HT-29 (cell line): ENCODE measurements around the gene CELSR3. TPM values are rescaled to one million over a fixed set of nuclear protein-coding genes. Genes with fewer than 3 reads are reported as not detected.
A peak's percentile ranks its signal among the peaks of the same experiment; 100 is the strongest.

ENCODE experiments used
- DNase-seq: peaks from one replicate; pipeline ENCODE4 v3.0.0-alpha.2; 2015; ENCODE audit warnings: low spot score
- total RNA-seq: library from RNA; depleted of rRNA; stranded (reverse); fragments of >200 nt; shearing (Covaris generic); gene quantifications from 2 replicates; pipeline ENCODE4 v1.2.3, GENCODE V29; 2014

The CELSR3 gene
- total RNA-seq, 1 experiment from 2014 or later, result 12.5 TPM

GRCh38 chr3:48634661-48635221 lies 27.9 kb downstream of the CELSR3 start:
- DNase-seq, result peak; percentile 35

DNA sequence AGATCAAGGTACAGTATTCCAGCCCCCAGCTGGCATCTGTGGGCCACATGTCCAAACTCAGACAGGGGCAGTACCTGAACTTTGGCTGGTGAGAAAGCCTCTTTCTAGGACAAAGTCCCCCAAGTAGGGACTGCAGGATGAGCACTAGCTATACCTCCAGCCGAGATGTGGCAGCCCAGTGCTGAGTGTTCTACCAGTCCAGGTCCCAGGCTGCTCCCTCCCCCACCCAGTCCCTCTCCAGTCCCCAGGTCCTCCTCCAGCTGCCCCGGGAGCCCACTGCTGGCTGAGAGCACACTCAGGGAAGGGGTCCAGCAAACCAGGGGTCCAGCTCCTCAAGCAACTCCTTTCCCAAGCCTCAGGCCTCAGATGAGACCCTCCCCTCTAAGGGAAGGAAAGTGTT lies 28.9 kb downstream of the CELSR3 start:
- no peak for DNase-seq

DNA sequence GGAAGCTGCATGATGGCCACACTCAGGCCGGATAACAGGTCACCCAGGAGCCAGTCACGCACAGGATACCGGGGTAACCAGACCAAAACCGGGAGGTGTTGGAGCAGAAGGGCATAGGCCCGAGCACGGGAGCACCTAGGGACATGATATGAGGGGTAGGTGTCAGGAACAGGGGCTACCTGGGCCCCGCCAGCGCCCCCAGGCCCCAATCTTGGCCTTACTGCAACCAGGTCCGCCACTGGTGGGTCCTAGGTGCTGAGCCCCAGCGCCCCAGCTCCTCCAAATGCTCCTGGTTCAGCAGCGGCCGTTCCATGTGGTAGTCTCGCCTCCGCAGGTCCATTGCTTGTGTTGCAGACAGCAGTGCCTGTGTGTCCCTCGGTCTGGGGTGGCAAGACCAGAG lies 29.4 kb downstream of the CELSR3 start:
- DNase-seq, result no peak

DNA sequence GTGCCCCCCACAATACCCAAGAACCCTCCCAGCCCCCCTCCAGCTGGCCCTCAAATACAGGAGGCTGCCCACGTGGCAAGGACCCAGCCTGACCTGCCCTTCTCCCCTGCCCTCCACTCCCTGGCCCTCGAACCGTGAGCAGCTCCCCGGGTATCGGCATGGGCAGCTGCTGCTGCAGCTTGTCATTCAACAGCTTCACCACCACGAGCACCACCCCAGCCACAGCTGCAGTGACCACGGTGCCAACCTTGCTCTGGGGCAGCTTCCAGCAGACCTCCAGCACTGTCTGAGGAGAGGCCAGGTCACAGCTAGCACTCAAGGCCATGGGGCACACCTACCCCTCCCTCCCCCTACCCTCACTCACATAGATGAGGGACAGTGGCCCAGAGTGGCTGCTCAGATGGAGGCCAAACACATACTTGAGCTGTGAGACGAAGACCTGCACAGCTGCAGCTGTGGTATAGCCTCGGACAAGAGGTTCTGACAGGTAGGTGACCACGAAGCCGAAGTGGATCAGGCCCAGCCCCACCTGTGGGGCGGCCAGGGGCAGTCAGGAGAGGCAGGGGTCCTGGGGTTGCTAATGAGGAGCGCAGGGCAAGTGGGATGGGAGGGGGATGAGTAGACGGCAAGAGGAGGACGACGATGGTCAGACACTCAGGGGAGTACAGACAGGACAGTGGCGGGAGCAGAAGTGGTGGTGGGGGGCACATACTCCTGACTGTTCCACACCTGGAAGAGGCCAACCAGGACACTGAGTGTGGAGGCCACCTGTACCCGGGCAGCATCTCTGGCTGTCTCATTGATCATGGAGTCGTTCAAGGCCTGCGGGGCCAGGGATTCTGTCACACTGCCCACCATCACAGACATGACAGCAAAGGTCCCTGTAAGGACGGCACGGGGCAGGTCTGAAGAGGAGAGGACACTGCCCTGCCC lies 30.9 kb downstream of the CELSR3 start:
- DNase-seq, result no peak

DNA sequence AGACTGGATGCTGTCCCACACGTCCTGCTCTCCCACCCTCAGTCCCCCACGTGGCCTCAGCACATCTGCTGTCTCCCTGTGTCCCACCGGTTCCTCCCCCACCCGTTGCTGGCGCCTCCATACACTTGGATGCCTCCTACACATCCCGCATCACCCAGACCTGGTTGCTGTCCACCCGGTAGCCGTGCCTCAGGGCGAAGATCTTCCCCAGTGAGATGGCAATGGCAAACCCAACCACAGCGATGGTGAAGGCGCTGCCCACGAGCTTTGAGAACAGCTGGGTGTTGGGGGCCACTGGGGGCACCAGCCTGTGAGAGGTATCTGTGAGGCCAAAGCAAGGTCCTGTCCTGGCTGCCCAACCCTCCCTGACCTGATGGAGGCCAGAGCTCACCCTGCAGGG lies 31.9 kb downstream of the CELSR3 start:
- DNase-seq, result no peak

DNA sequence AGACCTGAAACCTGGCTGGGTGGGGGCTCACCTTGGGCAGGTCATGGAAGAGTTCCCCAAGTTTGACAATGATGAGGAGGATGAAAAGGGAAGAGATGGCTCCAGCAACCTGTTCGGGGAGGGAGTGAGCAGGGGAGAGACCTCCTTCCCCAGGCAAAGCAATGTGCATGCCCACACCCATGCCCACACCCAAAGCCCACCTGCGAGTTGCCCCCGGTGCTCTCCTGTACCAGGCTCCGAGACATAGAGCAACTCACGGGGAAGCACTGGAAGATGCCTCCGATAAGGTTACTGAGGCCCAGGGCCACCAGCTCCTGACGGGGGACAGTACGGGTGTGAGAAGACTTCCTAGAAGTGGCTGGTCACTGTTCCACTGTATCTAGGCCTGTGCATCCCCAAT lies 32.3 kb downstream of the CELSR3 start:
- DNase-seq, result no peak

- no peak for DNase-seq
Observed at GRCh38 chr3:48629894-48630293, 32.8 kb downstream of the CELSR3 start.

GRCh38 chr3:48628277-48629017 lies 34.2 kb downstream of the CELSR3 start:
- no peak for DNase-seq

DNA sequence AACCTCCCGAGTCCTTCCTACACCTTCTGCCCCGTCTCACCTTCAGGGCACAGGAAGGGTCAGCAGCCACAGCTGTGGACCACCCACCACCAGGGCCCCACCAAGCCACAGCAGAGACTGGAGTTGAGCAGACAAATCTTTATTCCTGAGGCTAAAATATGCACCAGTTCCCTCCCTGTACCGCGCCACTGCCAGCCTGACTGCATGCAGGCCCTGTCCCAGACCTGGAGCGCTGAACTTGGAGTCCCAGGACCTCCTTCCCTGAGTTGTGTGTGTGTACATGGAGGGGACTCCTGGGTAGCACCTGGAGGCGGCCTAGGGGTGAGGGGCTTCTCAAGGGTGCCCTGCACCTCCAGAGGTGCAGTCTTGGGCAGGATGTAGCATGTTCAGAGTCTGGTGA lies 37.1 kb downstream of the CELSR3 start:
- no peak for DNase-seq

GRCh38 chr3:48624767-48625166 lies 37.9 kb downstream of the CELSR3 start:
- DNase-seq, result no peak

DNA sequence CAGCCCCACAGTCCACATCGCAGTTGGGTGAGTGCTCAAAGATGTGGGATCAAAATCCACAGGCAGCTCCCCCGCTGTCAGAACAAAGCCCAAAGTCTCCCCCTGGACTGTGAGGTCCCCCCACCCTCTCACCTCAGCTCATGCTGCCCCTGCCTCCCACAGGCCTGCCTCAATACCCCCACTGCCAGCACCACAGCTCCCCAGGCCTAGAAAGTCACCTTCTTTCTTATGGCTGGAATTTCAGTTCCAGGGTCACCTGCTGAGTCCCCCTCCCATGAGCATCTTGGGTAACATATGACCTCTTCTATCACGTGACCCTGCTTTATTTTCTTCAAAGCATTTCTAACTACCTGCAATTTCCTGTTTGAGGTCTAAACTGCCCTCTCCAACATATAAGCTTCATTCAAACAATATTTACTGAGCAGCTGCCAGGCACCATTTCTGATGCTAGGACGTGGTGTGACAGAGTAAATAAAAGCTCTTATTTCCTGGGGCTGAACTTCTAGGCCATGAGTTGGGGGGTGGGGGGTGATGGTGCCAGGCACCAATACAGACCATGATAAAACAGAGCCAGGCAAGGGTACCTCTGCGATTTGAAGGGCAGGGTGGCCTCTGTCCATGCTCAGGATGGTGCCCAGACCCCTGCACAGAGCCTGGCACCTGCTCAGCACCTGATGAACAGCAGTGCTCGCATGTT lies 38.7 kb downstream of the CELSR3 start:
- DNase-seq, result peak; percentile 13

DNA sequence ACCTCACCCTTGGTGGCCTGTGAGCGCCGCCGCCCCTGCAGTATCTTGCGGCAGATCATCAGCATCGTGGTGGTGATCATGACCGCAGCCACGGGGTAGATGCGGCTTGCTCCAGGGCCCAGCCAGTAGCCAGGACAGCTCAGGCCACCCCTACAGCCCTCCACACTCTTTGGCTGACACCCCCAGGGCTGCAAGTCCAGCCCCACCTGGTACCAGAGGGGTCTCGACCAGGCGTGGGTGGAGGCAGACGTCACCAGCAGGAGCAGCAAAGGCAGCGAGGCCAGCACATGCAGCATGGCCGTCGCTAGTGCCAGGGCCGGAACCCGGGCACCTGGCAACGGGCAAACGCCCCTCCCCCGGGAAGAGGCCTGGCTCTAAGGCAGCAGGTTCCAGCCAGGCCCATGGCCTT lies 41.2 kb downstream of the CELSR3 start, which contains the start of gene TMEM89:
Gene TMEM89 (minus strand): TSS at position 309 of the 409 bp plus-strand sequence. CDS start 13 bp downstream, at position 296.
- DNase-seq, result no peak

GRCh38 chr3:48619541-48620524 lies 42.9 kb downstream of the CELSR3 start:
- no peak for DNase-seq

DNA sequence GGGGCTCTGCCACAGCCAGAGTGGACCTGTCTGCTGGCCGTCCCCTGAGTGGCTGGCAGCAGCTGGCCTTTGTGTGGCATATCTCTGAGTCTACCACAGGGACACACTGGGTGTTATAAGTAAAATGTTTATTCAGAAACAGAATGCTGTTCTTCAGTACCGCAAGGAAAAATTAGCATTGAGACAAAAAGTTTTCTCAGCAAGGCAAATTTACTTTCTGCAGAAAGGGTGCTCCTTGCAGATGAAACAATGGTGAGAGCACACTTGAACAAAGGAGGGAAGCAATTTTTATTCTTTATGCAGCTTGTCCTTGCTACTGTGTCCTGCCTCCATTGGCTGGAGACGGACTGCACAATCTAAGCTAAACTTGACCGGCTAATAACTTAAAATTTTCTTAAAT lies 45.1 kb downstream of the CELSR3 start:
- DNase-seq, result no peak

DNA sequence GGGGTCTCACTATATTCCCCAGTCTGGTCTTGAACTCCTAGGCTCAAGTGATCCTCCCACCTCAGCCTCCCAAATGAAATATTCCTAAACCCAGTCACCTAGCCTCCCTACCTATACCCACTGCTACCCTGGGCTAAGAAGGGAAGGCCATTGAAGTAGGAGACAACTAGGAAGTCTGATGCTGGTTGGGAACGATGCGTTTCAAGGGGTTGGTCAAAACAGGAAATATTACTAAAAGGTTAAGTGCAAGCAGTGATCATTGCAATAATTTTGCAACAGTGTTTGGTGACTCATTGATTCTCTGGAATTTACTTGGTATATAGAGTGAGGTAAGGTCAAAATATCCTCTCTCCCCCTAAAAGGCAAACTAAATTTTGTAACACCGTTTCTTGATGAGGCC lies 48.6 kb downstream of the CELSR3 start:
- DNase-seq, result no peak

DNA sequence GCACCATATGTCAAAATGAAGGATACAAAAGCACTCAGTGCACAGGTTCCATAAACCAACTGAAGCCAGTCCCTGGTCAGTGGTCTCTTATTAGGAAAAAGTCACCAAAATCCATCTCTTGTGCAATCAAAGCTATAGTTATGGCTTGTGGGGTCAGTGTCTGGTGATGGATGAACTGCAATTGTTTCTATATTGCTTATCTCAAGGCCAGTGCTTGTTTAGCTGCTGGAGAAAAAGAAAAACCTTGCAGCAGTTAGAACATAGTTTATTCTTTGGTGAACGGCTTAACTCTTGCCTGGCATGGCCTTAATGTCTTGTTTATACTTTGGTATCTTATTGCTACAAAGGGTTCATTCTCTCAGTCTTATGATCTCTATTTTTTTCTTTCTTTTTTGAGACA lies 50.4 kb downstream of the CELSR3 start:
- no peak for DNase-seq

GRCh38 chr3:48609088-48610005 lies 53.3 kb downstream of the CELSR3 start, which contains the start of gene UQCRC1:
Gene UQCRC1 (minus strand): TSS chr3:48609646. CDS start chr3:48609620, 26 bp downstream.
- DNase-seq, result peak; percentile 88

- DNase-seq, result no peak
Observed at GRCh38 chr3:48607519-48607918, 55.2 kb downstream of the CELSR3 start.

DNA sequence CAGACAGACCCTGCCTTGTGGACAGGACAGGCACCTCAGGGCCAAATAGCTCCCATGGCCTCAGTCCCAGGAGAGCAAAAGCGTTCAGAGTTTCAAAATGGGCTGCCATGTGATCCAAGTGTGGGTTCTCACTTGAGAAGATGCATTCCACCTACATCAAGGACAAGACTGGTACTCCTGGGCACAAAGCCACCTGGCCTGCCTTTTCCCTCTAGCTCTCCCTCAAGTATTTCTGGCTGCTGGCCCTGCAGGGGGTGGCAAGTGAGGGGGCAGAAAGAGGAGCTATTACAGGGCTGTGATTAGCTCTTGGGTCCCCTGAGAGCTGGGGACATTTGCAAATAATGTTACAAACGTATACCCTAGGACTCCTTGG lies 61.1 kb downstream of the CELSR3 start:
- DNase-seq, result no peak
